CD14-positive monocyte (primary cell): ENCODE results near the gene OR2Y1. TPM values are rescaled to one million over a fixed set of nuclear protein-coding genes. Genes with fewer than 3 reads are reported as not detected.
"Not testable (repeated sequence)": the region's sequence is repeated elsewhere in the genome, so short reads cannot be mapped to it uniquely, and the experiment has no call there.

Source experiments
- DNase-seq, 3 donors: peaks; one replicate each; pipeline ENCODE4 v3.0.0-alpha.2; 2011 to 2022
- H2AFZ ChIP-seq: 2 replicates; pipeline ENCODE4 v1.6.0; 2012; ENCODE audit warnings: mild to moderate bottlenecking, low read depth, low read length, inconsistent platforms; ENCODE audit not compliant: insufficient read depth, poor library complexity, severe bottlenecking
- H3K27ac ChIP-seq, 2 donors: 1 replicate in 1 of 2; 2 replicates in 1 of 2; pipeline ENCODE4 v1.5.1; 2012 to 2013; ENCODE audit warnings: low read length in 2 of 2, control low read depth in 1 of 2, inconsistent platforms in 1 of 2, low read depth in 1 of 2, mild to moderate bottlenecking in 1 of 2
- H3K27me3 ChIP-seq, 2 donors: one replicate each; pipeline versions ENCODE4 v1.6.0 to v1.6.1; 2011 to 2013; ENCODE audit warnings: low read length in 2 of 2; ENCODE audit not compliant: control insufficient read depth in 2 of 2, insufficient read depth in 2 of 2
- H3K36me3 ChIP-seq, 2 donors: replicated peaks in 1 of 2; 1 replicate in 1 of 2; 2 replicates in 1 of 2; pipeline versions ENCODE4 v1.5.1 to v1.6.1; 2012 to 2013; ENCODE audit warnings: low read length in 2 of 2, control low read depth in 1 of 2, inconsistent platforms in 1 of 2, mild to moderate bottlenecking in 1 of 2; ENCODE audit not compliant: insufficient read depth in 2 of 2, control insufficient read depth in 1 of 2
- H3K4me1 ChIP-seq, 2 donors: 1 replicate in 1 of 2; 2 replicates in 1 of 2; pipeline versions ENCODE4 v1.5.1 to v1.6.1; 2012 to 2013; ENCODE audit warnings: low read length in 2 of 2, control low read depth in 1 of 2, inconsistent platforms in 1 of 2, mild to moderate bottlenecking in 1 of 2, moderate library complexity in 1 of 2; ENCODE audit not compliant: insufficient read depth in 2 of 2, control insufficient read depth in 1 of 2
- H3K4me2 ChIP-seq: replicated peaks from 2 replicates; pipeline ENCODE3; 2012; ENCODE audit warnings: low read length, moderate library complexity, mild to moderate bottlenecking; ENCODE audit not compliant: poor library complexity, severe bottlenecking; ENCODE audit errors: extremely low read depth
- H3K4me3 ChIP-seq, 3 experiments: fragments of 200-600 bp in 1 of 3; sonication (generic) in 1 of 3; replicated peaks in 1 of 3; 1 replicate in 2 of 3; 2 replicates in 1 of 3; pipeline ENCODE4 v1.5.1; 2011 to 2013; ENCODE audit warnings: low read length in 3 of 3, mild to moderate bottlenecking in 3 of 3, control low read depth in 2 of 3, low read depth in 2 of 3, inconsistent platforms in 1 of 3, moderate library complexity in 1 of 3
- H3K79me2 ChIP-seq: 2 replicates; pipeline ENCODE4 v1.6.0; 2012; ENCODE audit warnings: mild to moderate bottlenecking, control low read depth, inconsistent platforms, low read length, moderate library complexity; ENCODE audit not compliant: insufficient read depth
- H3K9ac ChIP-seq: 2 replicates; pipeline ENCODE4 v1.6.0; 2017; ENCODE audit warnings: low read length, mild to moderate bottlenecking; ENCODE audit not compliant: insufficient read depth, poor library complexity, severe bottlenecking
- H3K9me3 ChIP-seq, 2 donors: replicated peaks in 1 of 2; 1 replicate in 1 of 2; 2 replicates in 1 of 2; pipeline versions ENCODE4 v1.5.1 to v1.6.1; 2012 to 2013; ENCODE audit warnings: low read length in 2 of 2, control low read depth in 1 of 2; ENCODE audit not compliant: control insufficient read depth in 1 of 2, insufficient read depth in 1 of 2
- H4K20me1 ChIP-seq: 2 replicates; pipeline ENCODE4 v1.6.0; 2012; ENCODE audit warnings: mild to moderate bottlenecking, low read length, control low read depth, moderate library complexity; ENCODE audit not compliant: insufficient read depth
- H3K27ac Mint-ChIP-seq, 7 donors: one replicate each; pipeline ENCODE4 v1.8.0; 2020; ENCODE audit warnings: mild to moderate bottlenecking in 7 of 7, mixed read lengths in 7 of 7, moderate library complexity in 6 of 7, inconsistent platforms in 2 of 7
- H3K27me3 Mint-ChIP-seq, 3 donors: one replicate each; pipeline ENCODE4 v1.8.0; 2021 to 2022; ENCODE audit warnings: low read depth in 3 of 3, mild to moderate bottlenecking in 3 of 3, mixed read lengths in 3 of 3, moderate library complexity in 3 of 3, inconsistent platforms in 1 of 3
- H3K36me3 Mint-ChIP-seq, 2 donors: one replicate each; pipeline ENCODE4 v1.8.0; 2020; ENCODE audit warnings: mixed read lengths in 2 of 2, inconsistent platforms in 1 of 2, mild to moderate bottlenecking in 1 of 2
- H3K4me1 Mint-ChIP-seq: one replicate; pipeline ENCODE4 v1.8.0; 2020; ENCODE audit warnings: mild to moderate bottlenecking, mixed read lengths
- H3K4me3 Mint-ChIP-seq, 2 donors: one replicate each; pipeline ENCODE4 v1.8.0; 2020; ENCODE audit warnings: mild to moderate bottlenecking in 2 of 2, mixed read lengths in 2 of 2, moderate library complexity in 1 of 2
- H3K9me3 Mint-ChIP-seq, 7 donors: one replicate each; pipeline ENCODE4 v1.8.0; 2020 to 2022; ENCODE audit warnings: mixed read lengths in 7 of 7, mild to moderate bottlenecking in 6 of 7, moderate library complexity in 6 of 7, inconsistent platforms in 2 of 7
- WGBS: methylation state at CpG from one replicate; pipeline ENCODE4 v1.1.5; 2013; ENCODE audit warnings: missing lambda C conversion rate; ENCODE audit not compliant: insufficient coverage; 5-methylcytosine and 5-hydroxymethylcytosine counted together
- intact Hi-C, 2 donors: fragments of 100-400 bp; cut with micrococcal nuclease; formaldehyde crosslinking; loops; one replicate each; pipeline versions ENCODE4 v1.15.0 to v1.15.1; 2023
- polyA plus RNA-seq, 3 donors: library from polyadenylated mRNA; depleted of rRNA in 1 of 3; unstranded in 2 of 3; stranded (reverse) in 1 of 3; fragments of 300-500 nt in 2 of 3; fragments of >200 nt in 1 of 3; fragmentation: Illumina TruSeq in 2 of 3; gene quantifications; 1 replicate in 2 of 3; 2 replicates in 1 of 3; pipeline ENCODE4 v1.2.3, GENCODE V29; 2012 to 2021
- TF ChIP-seq, protein P1 (sequence below): fragments of 200-600 bp; IDR thresholded peaks from one replicate; pipeline ENCODE4 v1.8.0; 2022; ENCODE audit warnings: antibody characterized with exemption, mild to moderate bottlenecking

The OR2Y1 gene
- polyA plus RNA-seq, 3 donors: not detected

DNA sequence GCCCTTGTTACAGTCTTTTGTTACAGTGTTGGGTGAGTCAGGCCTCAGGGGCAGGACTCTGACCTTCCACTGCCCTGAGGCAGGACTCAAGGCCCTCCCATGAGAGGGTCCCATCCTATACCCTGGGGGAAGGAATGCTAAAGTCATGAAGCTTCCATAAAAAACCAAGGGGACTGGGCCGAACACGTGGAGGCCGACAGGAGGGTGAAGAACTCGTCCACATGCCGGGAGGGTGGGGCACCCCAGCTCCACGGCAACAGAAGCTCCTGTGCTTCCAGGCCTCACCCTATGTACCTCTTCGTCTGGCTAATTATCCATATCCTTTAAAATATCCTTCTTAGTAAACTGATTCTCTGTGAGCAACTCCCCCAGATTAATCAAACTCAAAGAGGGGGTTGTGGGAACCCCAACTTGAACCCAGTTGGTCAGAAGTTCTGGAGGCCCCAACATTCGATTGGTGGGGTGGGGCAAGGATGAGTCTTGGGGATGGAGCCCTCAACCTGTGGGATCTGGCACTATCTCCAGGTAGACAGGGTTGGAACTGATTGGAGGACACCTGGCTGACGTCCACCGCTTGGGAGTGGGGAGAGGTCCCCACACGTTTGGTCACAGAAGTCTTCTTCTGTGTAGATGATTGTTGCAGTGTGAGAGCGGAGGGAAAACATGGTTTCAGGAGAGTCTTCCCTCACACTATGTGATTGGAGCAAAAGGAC, 43.6 kb upstream of the OR2Y1 start:
- DNase-seq: no peak
- Mint-ChIP-seq H3K36me3 (peaks cover 34 to 38% of the 10 kb centered on the region in 2 donors), H3K27me3 (peaks cover 0 to 2% (median 0%) of the 10 kb centered on the region in 3 donors), H3K27ac (peak overlapping the region in 2 of 7 donors; percentile 21 to 62), H3K9me3 (peaks cover 0 to 2% (median 0%) of the 10 kb centered on the region in 7 donors), H3K4me3 (no peak overlapping the region), H3K4me1 (peaks cover 29% of the 10 kb centered on the region)
- H3K27me3 ChIP-seq: no peaks in the 10 kb centered on the region
- no peaks in the 10 kb centered on the region for H3K9me3 ChIP-seq
- H2AFZ ChIP-seq: no peak overlapping the region
- peaks cover 11 to 26% of the 10 kb centered on the region in 2 donors for H3K36me3 ChIP-seq
- no peak overlapping the region for H3K27ac ChIP-seq
- no peak overlapping the region for H3K4me3 ChIP-seq
- peaks cover 77% of the 10 kb centered on the region for H4K20me1 ChIP-seq
- H3K79me2 ChIP-seq: peaks cover 14% of the 10 kb centered on the region
- TF ChIP-seq, protein P1, sequence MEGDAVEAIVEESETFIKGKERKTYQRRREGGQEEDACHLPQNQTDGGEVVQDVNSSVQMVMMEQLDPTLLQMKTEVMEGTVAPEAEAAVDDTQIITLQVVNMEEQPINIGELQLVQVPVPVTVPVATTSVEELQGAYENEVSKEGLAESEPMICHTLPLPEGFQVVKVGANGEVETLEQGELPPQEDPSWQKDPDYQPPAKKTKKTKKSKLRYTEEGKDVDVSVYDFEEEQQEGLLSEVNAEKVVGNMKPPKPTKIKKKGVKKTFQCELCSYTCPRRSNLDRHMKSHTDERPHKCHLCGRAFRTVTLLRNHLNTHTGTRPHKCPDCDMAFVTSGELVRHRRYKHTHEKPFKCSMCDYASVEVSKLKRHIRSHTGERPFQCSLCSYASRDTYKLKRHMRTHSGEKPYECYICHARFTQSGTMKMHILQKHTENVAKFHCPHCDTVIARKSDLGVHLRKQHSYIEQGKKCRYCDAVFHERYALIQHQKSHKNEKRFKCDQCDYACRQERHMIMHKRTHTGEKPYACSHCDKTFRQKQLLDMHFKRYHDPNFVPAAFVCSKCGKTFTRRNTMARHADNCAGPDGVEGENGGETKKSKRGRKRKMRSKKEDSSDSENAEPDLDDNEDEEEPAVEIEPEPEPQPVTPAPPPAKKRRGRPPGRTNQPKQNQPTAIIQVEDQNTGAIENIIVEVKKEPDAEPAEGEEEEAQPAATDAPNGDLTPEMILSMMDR: no peak
- intact Hi-C loops: loop anchor here in 1 of 2 donors (10.0 kb wide), 1 partner anchor 371 kb away; no protein-coding TSS in a partner anchor
- no peak overlapping the region for H3K9ac ChIP-seq
- H3K4me2 ChIP-seq: no peak overlapping the region
- H3K4me1 ChIP-seq: no peaks in the 10 kb centered on the region
- WGBS: 83% methylated on average over 1 of the region's 12 CpGs

DNA sequence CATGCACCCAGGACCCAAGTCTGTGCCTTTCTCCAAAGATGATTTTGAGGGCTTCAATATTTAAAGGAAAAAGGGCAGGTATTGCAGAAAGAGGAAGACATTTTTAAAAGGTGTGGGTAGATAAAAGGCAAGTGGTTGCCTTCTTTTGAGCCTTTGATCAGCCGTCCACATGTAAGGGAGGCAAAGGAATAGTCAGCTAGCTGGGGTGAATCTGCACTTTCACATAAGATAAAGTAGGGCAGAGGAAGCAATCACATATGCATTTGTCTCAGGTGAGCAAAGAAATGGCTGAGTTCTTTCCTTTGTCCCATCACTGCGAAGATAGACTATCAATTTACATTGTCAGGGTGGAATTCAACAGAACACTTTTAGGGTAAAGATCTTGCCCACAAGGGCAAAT, 42.9 kb upstream of the OR2Y1 start:
- H3K79me2 ChIP-seq: peaks cover 7% of the 10 kb centered on the region
- H3K9me3 ChIP-seq: no peaks in the 10 kb centered on the region
- Mint-ChIP-seq H3K27me3 (peaks cover 1 to 2% (median 2%) of the 10 kb centered on the region in 3 donors), H3K4me1 (peaks cover 24% of the 10 kb centered on the region), H3K9me3 (peaks cover 0 to 2% (median 0%) of the 10 kb centered on the region in 7 donors), H3K4me3 (no peak overlapping the region), H3K27ac (no peak overlapping the region), H3K36me3 (peaks cover 27 to 32% of the 10 kb centered on the region in 2 donors)
- 100% methylated on average over 1 of the region's 2 CpGs for WGBS
- peaks cover 3 to 18% of the 10 kb centered on the region in 2 donors for H3K36me3 ChIP-seq
- peaks cover 70% of the 10 kb centered on the region for H4K20me1 ChIP-seq
- no peaks in the 10 kb centered on the region for H3K27me3 ChIP-seq
- no peak overlapping the region for H3K27ac ChIP-seq
- intact Hi-C loops: loop anchor here in 1 of 2 donors (10.0 kb wide), 1 partner anchor 372 kb away; no protein-coding TSS in a partner anchor
- no peak overlapping the region for H3K4me2 ChIP-seq
- H3K4me1 ChIP-seq: no peaks in the 10 kb centered on the region
- no peak for DNase-seq
- H3K9ac ChIP-seq: no peak overlapping the region
- no peak overlapping the region for H2AFZ ChIP-seq
- TF ChIP-seq, protein P1: no peak
- no peak overlapping the region for H3K4me3 ChIP-seq

DNA sequence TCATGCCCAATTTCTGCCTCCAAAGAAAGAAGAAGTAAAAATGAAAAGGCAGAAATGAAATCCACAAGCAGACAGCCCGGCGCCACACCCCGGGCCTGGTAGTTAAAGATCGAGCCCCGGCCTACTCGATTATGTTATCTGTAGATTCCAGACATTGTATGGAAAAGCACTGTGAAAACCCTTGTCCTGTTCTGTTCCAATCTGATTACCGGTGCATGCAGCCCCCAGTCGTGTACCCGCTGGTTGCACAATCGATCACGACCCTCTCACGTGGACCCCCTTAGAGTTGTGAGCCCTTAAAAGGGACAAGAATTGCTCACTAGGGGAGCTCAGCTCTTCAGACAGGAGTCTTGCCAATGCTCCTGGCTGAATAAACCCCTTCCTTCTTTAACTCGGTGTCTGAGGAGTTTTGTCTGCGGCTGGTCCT, 42.1 kb upstream of the OR2Y1 start:
- not testable (repeated sequence) for H3K27ac ChIP-seq, H3K4me2 ChIP-seq, H2AFZ ChIP-seq, H3K9ac ChIP-seq, H3K4me3 ChIP-seq, H3K9me3 Mint-ChIP-seq, H3K4me3 Mint-ChIP-seq, H3K9me3 ChIP-seq, H3K79me2 ChIP-seq, H3K27me3 ChIP-seq, H3K4me1 ChIP-seq, DNase-seq, H3K36me3 ChIP-seq, H3K27me3 Mint-ChIP-seq
- H3K4me1 Mint-ChIP-seq: peaks cover 18% of the 10 kb centered on the region
- peak overlapping the region in 3 of 7 donors; percentile 28 to 56 (median 48) for H3K27ac Mint-ChIP-seq
- H4K20me1 ChIP-seq: peaks cover 62% of the 10 kb centered on the region
- intact Hi-C loops: loop anchor here in 1 of 2 donors (10.0 kb wide), 1 partner anchor 373 kb away; no protein-coding TSS in a partner anchor
- peaks cover 22 to 27% of the 10 kb centered on the region in 2 donors for H3K36me3 Mint-ChIP-seq
- 84% methylated on average over 10 of the region's 14 CpGs for WGBS
